Gastroesophageal sphincter (tissue), 3 donors: Measurements from ENCODE around the gene ANK2.

Experiments
- CTCF ChIP-seq, 4 experiments: fragments of 200-600 bp in 2 of 4; fragments of 450-650 bp in 2 of 4; sonication (generic) in 1 of 4; IDR thresholded peaks; one replicate each; pipeline ENCODE4 v1.5.1; 2017 to 2019; ENCODE audit warnings: antibody characterized with exemption in 4 of 4, mild to moderate bottlenecking in 2 of 4, moderate library complexity in 2 of 4
- POLR2A ChIP-seq, 2 donors: fragments of 450-650 bp; IDR thresholded peaks; one replicate each; pipeline ENCODE4 v1.6.1; 2017; ENCODE audit warnings: antibody characterized with exemption in 2 of 2, mild to moderate bottlenecking in 2 of 2, moderate library complexity in 1 of 2

- TF ChIP-seq CTCF (IDR thresholded peaks at IDR 0.05) (no peak), POLR2A (IDR thresholded peaks at IDR 0.05) (no peak)
Observed at GRCh38 chr4:113113151-113113550, 63.7 kb downstream of the ANK2 start.
